Heart right ventricle (tissue), 16 donors: ENCODE measurements around the gene ERP29. TPM values are rescaled to one million over a fixed set of nuclear protein-coding genes. Genes with fewer than 3 reads are reported as not detected.

Experiments used
- ATAC-seq, 8 donors: fragments of 200-7000 bp; cut with Tn5 transposase; one replicate each; pipeline ENCODE4 v1.9.1; 2020; ENCODE audit warnings: mild to moderate bottlenecking in 8 of 8, moderate library complexity in 8 of 8, moderate number of reproducible peaks in 1 of 8
- DNase-seq, 2 donors: peaks; one replicate each; pipeline ENCODE4 v3.0.0-alpha.2; 2020
- H3K27ac ChIP-seq, 10 donors: fragments of 200-600 bp; sonication (generic) in 2 of 10; one replicate each; pipeline versions ENCODE4 v1.5.0 to v1.8.0; 2020 to 2022; ENCODE audit warnings: mild to moderate bottlenecking in 3 of 10
- H3K27me3 ChIP-seq, 7 donors: fragments of 200-600 bp; one replicate each; pipeline ENCODE4 v1.8.0; 2021 to 2022; ENCODE audit warnings: mild to moderate bottlenecking in 2 of 7
- H3K36me3 ChIP-seq, 9 donors: fragments of 200-600 bp; sonication (generic) in 1 of 9; one replicate each; pipeline versions ENCODE4 v1.5.0 to v1.8.0; 2020 to 2022; ENCODE audit warnings: mild to moderate bottlenecking in 2 of 9
- H3K4me1 ChIP-seq, 9 donors: fragments of 200-600 bp; sonication (generic) in 1 of 9; one replicate each; pipeline versions ENCODE4 v1.5.0 to v1.8.0; 2020 to 2022; ENCODE audit warnings: mild to moderate bottlenecking in 4 of 9
- H3K4me3 ChIP-seq, 10 donors: fragments of 200-600 bp; sonication (generic) in 2 of 10; one replicate each; pipeline versions ENCODE4 v1.5.0 to v1.8.0; 2020 to 2022; ENCODE audit warnings: mild to moderate bottlenecking in 7 of 10, moderate library complexity in 2 of 10
- H3K9me3 ChIP-seq, 11 donors: fragments of 200-600 bp in 10 of 11; sonication (generic) in 2 of 11; one replicate each; pipeline versions ENCODE4 v1.5.0 to v1.8.0; 2013 to 2022; ENCODE audit warnings: mild to moderate bottlenecking in 2 of 11, control low read depth in 1 of 11, moderate library complexity in 1 of 11
- CTCF ChIP-seq, 9 donors: fragments of 200-600 bp; sonication (generic) in 2 of 9; IDR thresholded peaks; one replicate each; pipeline versions ENCODE4 v1.5.0 to v1.8.0; 2021 to 2022; ENCODE audit warnings: antibody characterized with exemption in 9 of 9, mild to moderate bottlenecking in 5 of 9, moderate library complexity in 1 of 9
- WGBS, 2 donors: extraction: QIAGEN DNeasy Blood & Tissue Kit; methylation state at CpG; one replicate each; pipeline ENCODE4 v1.1.7; 2013; ENCODE audit warnings: inconsistent platforms in 1 of 2; 5-methylcytosine and 5-hydroxymethylcytosine counted together
- intact Hi-C, 10 donors: fragments of 100-400 bp; cut with DNase I; formaldehyde crosslinking; loops; one replicate each; pipeline versions ENCODE4 v1.11.1 to v1.14.2; 2022
- polyA plus RNA-seq, 2 donors: library from polyadenylated mRNA; stranded (reverse); fragments of 200-250 nt; gene quantifications; one replicate each; pipeline ENCODE4 v1.2.3, GENCODE V29; 2013
- total RNA-seq, 10 donors: library from RNA; stranded (reverse); fragmentation: NEBNext Ultra II Directional in 3 of 10; extraction: Animal tissue kit (Norgen Biotek cat#: 25700) in 3 of 10; gene quantifications; one replicate each; pipeline versions ENCODE4 v1.2.1 to v1.2.4, GENCODE V29; 2021 to 2023
- donor health status: Arrhythmogenic right ventricular cardiomyopathy.
- donor health status: ischemic (EF 13 %, LVEDD 7.1; RV severe dilation, severe dysfunction).
- donor health status: healthy with polysubstance abuse.
- donor health status: DM: no; HTN: yes; CAD: no.
- donor health status: DM: no; HTN: no; CAD: no.
- donor health status: ischemic (EF 25% LVEDD 6.9; RV normal size, moderate dysfunction).
- donor health status: ischemic (EF 25% LVEDD 5.7; RV mildly dilated, moderate dysfunction).
- donor health status: healthy.
- donor health status: DM: yes; HTN: yes; CAD: no.
- donor health status: Ischemic cardiomyopathy.
- donor health status: ischemic (EF 35%, LVEDD 5.7; RV mildly dilated, moderate dysfunction).
- donor health status: nonischemic (EF 11% LVEDD 7.7; RV severe dilation, severe dysfunction).
- donor health status: DM: yes; HTN: yes; CAD: no.
- donor health status: PGD.
- donor health status: ischemic (EF 29% LVEDD 5.4; RV normal size, mild dysfunction).
- donor health status: nonischemic (EF 23%, LVEDD 6.1; RV moderate dilation, normal function).

The ERP29 gene
- total and polyA plus RNA-seq, 12 donors: 36.3 to 77.4 (median 46.6) TPM

- H3K36me3 ChIP-seq: peaks cover 0 to 90% (median 27%) of the 10 kb centered on the region in 9 donors
- no peak for TF ChIP-seq CTCF (IDR thresholded peaks at IDR 0.05)
- H3K27me3 ChIP-seq: no peaks in the 10 kb centered on the region
- H3K9me3 ChIP-seq: peaks cover 0 to under 1% (median 0%) of the 10 kb centered on the region in 11 donors
- H3K4me1 ChIP-seq: peaks cover 0 to 24% (median 0%) of the 10 kb centered on the region in 9 donors
- intact Hi-C loops: no loop called here
- WGBS, 2 donors: 89 to 90% methylated on average over 8 of the region's 8 CpGs
- ATAC-seq: no peak
- no peak overlapping the region for H3K4me3 ChIP-seq
- no peak overlapping the region for H3K27ac ChIP-seq
- no peak for DNase-seq
Measured at GRCh38 chr12:112020947-112021457, 7.8 kb downstream of the ERP29 start.

- TF ChIP-seq CTCF (IDR thresholded peaks at IDR 0.05): no peak
- peak in 2 of 8 donors; percentile 32 to 35 for ATAC-seq
- Histone ChIP-seq H3K4me1 (peaks cover 0 to 29% (median 0%) of the 10 kb centered on the region in 9 donors), H3K36me3 (peaks cover 0 to 81% (median 27%) of the 10 kb centered on the region in 9 donors), H3K9me3 (no peaks in the 10 kb centered on the region), H3K27ac (no peak overlapping the region), H3K27me3 (no peaks in the 10 kb centered on the region), H3K4me3 (no peak overlapping the region)
- 89% methylated on average over 11 of the region's 11 CpGs for WGBS, 2 donors
- intact Hi-C loops: no loop called here
- DNase-seq: no peak
Measured at GRCh38 chr12:112022241-112023016, 9.2 kb downstream of the ERP29 start.

- Histone ChIP-seq H3K27ac (no peak overlapping the region), H3K9me3 (no peaks in the 10 kb centered on the region), H3K27me3 (no peaks in the 10 kb centered on the region), H3K4me3 (no peak overlapping the region), H3K4me1 (peaks cover 0 to 16% (median 0%) of the 10 kb centered on the region in 9 donors), H3K36me3 (peaks cover 0 to 84% (median 39%) of the 10 kb centered on the region in 9 donors)
- DNase-seq (no peak), ATAC-seq (no peak)
- TF ChIP-seq CTCF (IDR thresholded peaks at IDR 0.05): no peak
- intact Hi-C loops: no loop called here
- WGBS, 2 donors: 89 to 96% methylated on average over 4 of the region's 4 CpGs
Measured at GRCh38 chr12:112023759-112024396, 10.7 kb downstream of the ERP29 start.

- no peak for ATAC-seq
- H3K36me3 ChIP-seq: peaks cover 0 to 85% (median 31%) of the 10 kb centered on the region in 9 donors
- intact Hi-C loops: no loop called here
- H3K9me3 ChIP-seq: no peaks in the 10 kb centered on the region
- DNase-seq: no peak
- H3K27me3 ChIP-seq: no peaks in the 10 kb centered on the region
- TF ChIP-seq CTCF (IDR thresholded peaks at IDR 0.05): no peak
- H3K4me3 ChIP-seq: no peak overlapping the region
- 63 to 65% methylated on average over 4 of the region's 4 CpGs for WGBS, 2 donors
- H3K27ac ChIP-seq: peak overlapping the region in 1 of 10 donors; percentile 1
- H3K4me1 ChIP-seq: peaks cover 0 to 17% (median 0%) of the 10 kb centered on the region in 9 donors
Measured at GRCh38 chr12:112025808-112026375, 12.7 kb downstream of the ERP29 start.
